ENCODE measurements around the gene ABCC5. TPM values are rescaled to one million over a fixed set of nuclear protein-coding genes. Genes with fewer than 3 reads are reported as not detected.

The ABCC5 gene
- polyA plus RNA-seq, 1 donor (not counting 4 experiments of a cell fraction or from before 2014, with no cell fraction given), result 28.7 TPM

DNA sequence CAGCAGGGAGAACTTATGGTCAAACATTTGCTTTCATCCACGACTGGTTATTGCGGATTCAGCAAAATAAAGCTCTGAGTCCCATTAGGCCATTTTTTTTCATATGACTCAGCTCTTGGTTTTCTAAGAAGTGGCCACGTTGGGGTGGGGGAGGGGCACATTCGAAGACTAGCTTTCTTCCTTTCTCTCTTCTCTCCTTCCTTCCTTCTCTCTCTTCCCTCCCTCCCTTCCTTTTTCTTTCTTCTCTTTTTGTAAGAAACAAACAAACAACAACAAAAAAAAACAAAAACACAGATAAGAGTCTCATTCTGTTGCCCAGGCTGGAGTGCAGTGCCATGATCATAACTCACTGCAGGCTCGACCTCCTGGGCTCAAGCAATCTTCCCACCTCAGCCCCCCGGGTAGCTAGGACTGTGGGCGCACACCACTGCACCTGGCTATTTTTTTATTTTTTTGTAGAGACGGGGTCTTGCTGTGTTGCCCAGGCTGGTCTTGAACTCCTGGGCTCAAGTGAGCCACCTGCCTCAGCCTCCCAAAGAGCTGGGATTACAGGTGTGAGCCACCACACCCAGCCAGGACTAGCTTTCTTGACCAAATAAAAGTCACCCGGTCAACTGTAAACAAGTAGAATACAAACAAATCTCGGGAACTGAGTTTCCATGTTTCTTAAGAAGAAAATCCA lies 41.6 kb downstream of the ABCC5 start:
- H3K9me3 ChIP-seq (ENCODE audit: control insufficient read depth, low read depth, low read length), result no peaks in the 10 kb centered on the region
- dilution Hi-C loops (cut with MboI; ENCODE audit: extremely low pct_ligation_motif_present, low sequenced_read_pairs), result no loop called here
- H3K4me1 ChIP-seq (ENCODE audit: control insufficient read depth, extremely low read depth, insufficient read depth, low read length), result no peaks in the 10 kb centered on the region
- H3K9ac ChIP-seq (ENCODE audit: control insufficient read depth, extremely low read depth, insufficient read depth, low read length), result no peak overlapping the region
- H4K20me1 ChIP-seq (ENCODE audit: control insufficient read depth, extremely low read depth, insufficient read depth, low read length), result no peaks in the 10 kb centered on the region
- H3K9me1 ChIP-seq (ENCODE audit: control insufficient read depth, extremely low read depth, insufficient read depth, low read length), result no peaks in the 10 kb centered on the region
- no peak overlapping the region for H2AFZ ChIP-seq (ENCODE audit: control insufficient read depth, low read length)
- TF ChIP-seq EZH2 (IDR thresholded peaks at IDR 0.05; ENCODE audit: low read length), result no peak
- H3K27me3 ChIP-seq (ENCODE audit: control insufficient read depth, extremely low read depth, insufficient read depth, low read length), result no peaks in the 10 kb centered on the region
- H3K79me2 ChIP-seq (ENCODE audit: control insufficient read depth, insufficient read depth, low read length), result no peaks in the 10 kb centered on the region
- no peak for DNase-seq (ENCODE audit: low read depth, low spot score)
- H3K27ac ChIP-seq (ENCODE audit: control insufficient read depth, insufficient read depth, low read length), result no peak overlapping the region
- no peak for FAIRE-seq
- peaks cover 0 to 13% of the 10 kb centered on the region in 2 experiments for H3K36me3 ChIP-seq (ENCODE audit: control insufficient read depth in 2 of 2, extremely low read depth in 1 of 2, insufficient read depth in 2 of 2, low read length in 2 of 2)
- no peak overlapping the region for H3K4me3 ChIP-seq (ENCODE audit: control insufficient read depth in 2 of 3, extremely low read depth in 1 of 3, insufficient read depth in 2 of 3, low read depth in 1 of 3, low read length in 3 of 3)
- H3K4me2 ChIP-seq (ENCODE audit: control insufficient read depth, extremely low read depth, insufficient read depth, low read depth, low read length), result no peak overlapping the region

DNA sequence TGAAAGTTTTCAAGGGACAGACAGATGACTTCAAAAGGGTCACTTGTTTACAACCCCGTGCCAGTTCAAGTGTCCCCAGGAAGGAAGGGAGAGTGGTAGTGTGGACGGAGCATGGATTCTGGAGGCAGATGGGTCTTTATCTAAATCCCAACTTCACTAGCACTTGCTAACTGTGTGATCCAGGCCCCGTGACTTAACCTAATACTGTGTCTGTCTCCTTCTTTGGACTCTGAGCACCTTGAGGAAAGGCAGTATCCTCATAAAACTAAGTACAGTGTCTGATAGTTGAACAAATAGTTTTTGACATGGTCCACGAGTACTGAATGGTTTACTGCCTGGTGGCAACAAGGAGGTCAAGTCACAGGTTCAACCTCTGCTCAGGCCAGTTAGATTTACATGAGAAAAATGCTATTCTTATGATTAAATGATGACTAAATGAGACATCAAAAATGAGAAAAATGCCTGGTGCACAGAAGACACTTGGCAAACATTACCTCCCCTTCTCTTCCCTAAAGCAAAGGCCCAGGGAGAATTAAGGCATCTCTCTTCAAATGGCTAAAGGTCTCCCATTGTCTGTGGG lies 48.9 kb downstream of the ABCC5 start:
- H3K9me3 ChIP-seq (ENCODE audit: control insufficient read depth, low read depth, low read length), result no peaks in the 10 kb centered on the region
- H3K4me2 ChIP-seq (ENCODE audit: control insufficient read depth, extremely low read depth, insufficient read depth, low read depth, low read length), result no peak overlapping the region
- no peaks in the 10 kb centered on the region for H3K9me1 ChIP-seq (ENCODE audit: control insufficient read depth, extremely low read depth, insufficient read depth, low read length)
- no peaks in the 10 kb centered on the region for H3K79me2 ChIP-seq (ENCODE audit: control insufficient read depth, insufficient read depth, low read length)
- no peaks in the 10 kb centered on the region for H4K20me1 ChIP-seq (ENCODE audit: control insufficient read depth, extremely low read depth, insufficient read depth, low read length)
- no peak overlapping the region for H3K4me3 ChIP-seq (ENCODE audit: control insufficient read depth in 2 of 3, extremely low read depth in 1 of 3, insufficient read depth in 2 of 3, low read depth in 1 of 3, low read length in 3 of 3)
- H2AFZ ChIP-seq (ENCODE audit: control insufficient read depth, low read length), result no peak overlapping the region
- TF ChIP-seq, protein P1, sequence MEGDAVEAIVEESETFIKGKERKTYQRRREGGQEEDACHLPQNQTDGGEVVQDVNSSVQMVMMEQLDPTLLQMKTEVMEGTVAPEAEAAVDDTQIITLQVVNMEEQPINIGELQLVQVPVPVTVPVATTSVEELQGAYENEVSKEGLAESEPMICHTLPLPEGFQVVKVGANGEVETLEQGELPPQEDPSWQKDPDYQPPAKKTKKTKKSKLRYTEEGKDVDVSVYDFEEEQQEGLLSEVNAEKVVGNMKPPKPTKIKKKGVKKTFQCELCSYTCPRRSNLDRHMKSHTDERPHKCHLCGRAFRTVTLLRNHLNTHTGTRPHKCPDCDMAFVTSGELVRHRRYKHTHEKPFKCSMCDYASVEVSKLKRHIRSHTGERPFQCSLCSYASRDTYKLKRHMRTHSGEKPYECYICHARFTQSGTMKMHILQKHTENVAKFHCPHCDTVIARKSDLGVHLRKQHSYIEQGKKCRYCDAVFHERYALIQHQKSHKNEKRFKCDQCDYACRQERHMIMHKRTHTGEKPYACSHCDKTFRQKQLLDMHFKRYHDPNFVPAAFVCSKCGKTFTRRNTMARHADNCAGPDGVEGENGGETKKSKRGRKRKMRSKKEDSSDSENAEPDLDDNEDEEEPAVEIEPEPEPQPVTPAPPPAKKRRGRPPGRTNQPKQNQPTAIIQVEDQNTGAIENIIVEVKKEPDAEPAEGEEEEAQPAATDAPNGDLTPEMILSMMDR (optimal IDR thresholded peaks at IDR 0.05 in 1 of 3, IDR thresholded peaks at IDR 0.05 in 1 of 3, conservative IDR thresholded peaks at IDR 0.05 in 1 of 3; ENCODE audit: extremely low read depth in 1 of 3, insufficient read depth in 2 of 3, low read length in 3 of 3), result no peak
- TF ChIP-seq EZH2 (IDR thresholded peaks at IDR 0.05; ENCODE audit: low read length), result no peak
- peaks cover 16 to 22% of the 10 kb centered on the region in 2 experiments for H3K36me3 ChIP-seq (ENCODE audit: control insufficient read depth in 2 of 2, extremely low read depth in 1 of 2, insufficient read depth in 2 of 2, low read length in 2 of 2)
- FAIRE-seq (no peak), DNase-seq (ENCODE audit: low read depth, low spot score) (no peak)
- dilution Hi-C loops (cut with MboI; ENCODE audit: extremely low pct_ligation_motif_present, low sequenced_read_pairs), result no loop called here
- H3K27ac ChIP-seq (ENCODE audit: control insufficient read depth, insufficient read depth, low read length), result no peak overlapping the region
- H3K27me3 ChIP-seq (ENCODE audit: control insufficient read depth, extremely low read depth, insufficient read depth, low read length), result no peaks in the 10 kb centered on the region
- peaks cover 4% of the 10 kb centered on the region for H3K4me1 ChIP-seq (ENCODE audit: control insufficient read depth, extremely low read depth, insufficient read depth, low read length)
- no peak overlapping the region for H3K9ac ChIP-seq (ENCODE audit: control insufficient read depth, extremely low read depth, insufficient read depth, low read length)

All from keratinocyte (primary cell).